Measurements from ENCODE around the gene GSTA4.

Gene GSTA4

GRCh38 chr6:52933778-52934177 lies 61.3 kb downstream of the GSTA4 start:
- TF ChIP-seq CTCF (IDR thresholded peaks at IDR 0.05; ENCODE audit: control insufficient read depth, insufficient read depth, low read depth, low read length, missing control alignments) = no peak
- no peak overlapping the region for H3K4me3 ChIP-seq (ENCODE audit: control insufficient read depth, low read depth, low read length)

GRCh38 chr6:52931351-52931750 lies 63.7 kb downstream of the GSTA4 start:
- H3K4me3 ChIP-seq (ENCODE audit: control insufficient read depth, low read depth, low read length) = no peak overlapping the region
- TF ChIP-seq CTCF (IDR thresholded peaks at IDR 0.05; ENCODE audit: control insufficient read depth, insufficient read depth, low read depth, low read length, missing control alignments) = no peak
- no peak for DNase-seq (ENCODE audit: low read depth)

More at GRCh38 chr6:52933778-52934177, 61.3 kb downstream of the GSTA4 start:
- no peak for DNase-seq (ENCODE audit: low read depth)

GRCh38 chr6:52929321-52930164 lies 65.5 kb downstream of the GSTA4 start:
- peak; percentile 78 for DNase-seq (ENCODE audit: low read depth)
- no peak overlapping the region for H3K4me3 ChIP-seq (ENCODE audit: control insufficient read depth, low read depth, low read length)
- no peak for TF ChIP-seq CTCF (IDR thresholded peaks at IDR 0.05; ENCODE audit: control insufficient read depth, insufficient read depth, low read depth, low read length, missing control alignments)

Measured in AG09309 (cell line).